ENCODE results near the gene ATG4A.

ATG4A gene

GRCh38 chrX:108091264-108091877 is at the start of gene ATG4A, which contains the start of gene PSMD10:
Gene ATG4A, plus strand, starts transcription at chrX:108091778. Its CDS starts 49 bp downstream, at chrX:108091827.
Gene PSMD10, minus strand, starts transcription at chrX:108091542. Its CDS starts 22 bp downstream, at chrX:108091520.
- peak; percentile 95 for DNase-seq

GRCh38 chrX:108044554-108045256 is 46.9 kb upstream of the ATG4A start, which contains the start of gene VSIG1:
Gene VSIG1, plus strand, starts transcription at chrX:108045065. Its CDS starts 66 bp downstream, at chrX:108045131.
- no peak for DNase-seq

- no peak for DNase-seq
Observed at GRCh38 chrX:108049649-108050048, 41.9 kb upstream of the ATG4A start.

- no peak for DNase-seq
Observed at GRCh38 chrX:108053218-108053617, 38.4 kb upstream of the ATG4A start.

GRCh38 chrX:108055546-108055945 is 36.0 kb upstream of the ATG4A start:
- no peak for DNase-seq

GRCh38 chrX:108059801-108060200 is 31.8 kb upstream of the ATG4A start:
- no peak for DNase-seq

- no peak for DNase-seq
Observed at GRCh38 chrX:108064001-108064400, 27.6 kb upstream of the ATG4A start.

- DNase-seq, result no peak
Observed at GRCh38 chrX:108064613-108065012, 27.0 kb upstream of the ATG4A start.

- DNase-seq, result no peak
Observed at GRCh38 chrX:108068121-108068520, 23.5 kb upstream of the ATG4A start.

GRCh38 chrX:108070891-108071290 is 20.7 kb upstream of the ATG4A start:
- no peak for DNase-seq

- DNase-seq, result no peak
Observed at GRCh38 chrX:108071578-108071977, 20.0 kb upstream of the ATG4A start.

- no peak for DNase-seq
Observed at GRCh38 chrX:108072746-108073145, 18.8 kb upstream of the ATG4A start.

GRCh38 chrX:108081110-108081509 is 10.5 kb upstream of the ATG4A start:
- DNase-seq, result no peak

- DNase-seq, result no peak
Observed at GRCh38 chrX:108087792-108088191, 3.8 kb upstream of the ATG4A start.

GRCh38 chrX:108088511-108088910 is 3.1 kb upstream of the ATG4A start:
- no peak for DNase-seq

GRCh38 chrX:108090491-108091263 is 901 bp upstream of the ATG4A start:
- DNase-seq, result no peak

- no peak for DNase-seq
Observed at GRCh38 chrX:108091878-108092291, 307 bp downstream of the ATG4A start.

- DNase-seq, result no peak
Observed at GRCh38 chrX:108097380-108097779, 5.8 kb downstream of the ATG4A start.

GRCh38 chrX:108105473-108105872 is 13.9 kb downstream of the ATG4A start:
- no peak for DNase-seq

GRCh38 chrX:108114541-108114940 is 23.0 kb downstream of the ATG4A start:
- no peak for DNase-seq

- no peak for DNase-seq
Observed at GRCh38 chrX:108117988-108118387, 26.4 kb downstream of the ATG4A start.

GRCh38 chrX:108121291-108121690 is 29.7 kb downstream of the ATG4A start:
- DNase-seq, result no peak

- no peak for DNase-seq
Observed at GRCh38 chrX:108122748-108123147, 31.2 kb downstream of the ATG4A start.
